HL-60 (cell line): ENCODE measurements around the gene ERBB4.

Experiments used
- CTCF ChIP-seq: IDR thresholded peaks from one replicate; pipeline ENCODE4 v1.5.1; 2011; ENCODE audit warnings: low read length, control low read depth, inconsistent platforms; ENCODE audit not compliant: insufficient read depth
- GABPA ChIP-seq: IDR thresholded peaks from 2 replicates; pipeline ENCODE4 v1.6.1; 2012; ENCODE audit warnings: low read depth
- POLR2AphosphoS5 ChIP-seq: IDR thresholded peaks from 2 replicates; pipeline ENCODE4 v1.6.1; 2012; ENCODE audit warnings: low read depth
- TF ChIP-seq, protein P1 (sequence below): IDR thresholded peaks from 2 replicates; pipeline ENCODE4 v1.6.1; 2012; ENCODE audit warnings: low read depth; ENCODE audit not compliant: insufficient replicate concordance

DNA sequence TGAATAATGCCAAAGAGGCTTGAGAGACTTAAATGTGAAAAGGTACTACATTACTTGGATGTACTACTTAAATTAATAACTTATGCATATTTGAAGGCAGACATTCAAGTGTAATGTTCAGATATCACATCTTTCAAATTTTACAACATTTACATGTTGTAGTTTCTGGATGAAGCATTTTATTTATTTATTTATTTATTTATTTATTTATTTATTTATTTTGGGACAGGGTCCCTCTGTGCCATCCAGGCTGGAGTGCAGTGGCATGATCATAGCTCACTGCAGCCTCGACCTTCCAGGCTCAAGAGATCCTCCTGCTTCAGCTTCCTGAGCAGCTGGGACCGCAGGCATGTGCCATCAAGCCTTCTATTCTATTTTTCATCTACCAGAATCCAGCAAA is 596.4 kb downstream of the ERBB4 start:
- TF ChIP-seq CTCF (no peak), POLR2AphosphoS5 (no peak), GABPA (no peak)
- TF ChIP-seq, protein P1, sequence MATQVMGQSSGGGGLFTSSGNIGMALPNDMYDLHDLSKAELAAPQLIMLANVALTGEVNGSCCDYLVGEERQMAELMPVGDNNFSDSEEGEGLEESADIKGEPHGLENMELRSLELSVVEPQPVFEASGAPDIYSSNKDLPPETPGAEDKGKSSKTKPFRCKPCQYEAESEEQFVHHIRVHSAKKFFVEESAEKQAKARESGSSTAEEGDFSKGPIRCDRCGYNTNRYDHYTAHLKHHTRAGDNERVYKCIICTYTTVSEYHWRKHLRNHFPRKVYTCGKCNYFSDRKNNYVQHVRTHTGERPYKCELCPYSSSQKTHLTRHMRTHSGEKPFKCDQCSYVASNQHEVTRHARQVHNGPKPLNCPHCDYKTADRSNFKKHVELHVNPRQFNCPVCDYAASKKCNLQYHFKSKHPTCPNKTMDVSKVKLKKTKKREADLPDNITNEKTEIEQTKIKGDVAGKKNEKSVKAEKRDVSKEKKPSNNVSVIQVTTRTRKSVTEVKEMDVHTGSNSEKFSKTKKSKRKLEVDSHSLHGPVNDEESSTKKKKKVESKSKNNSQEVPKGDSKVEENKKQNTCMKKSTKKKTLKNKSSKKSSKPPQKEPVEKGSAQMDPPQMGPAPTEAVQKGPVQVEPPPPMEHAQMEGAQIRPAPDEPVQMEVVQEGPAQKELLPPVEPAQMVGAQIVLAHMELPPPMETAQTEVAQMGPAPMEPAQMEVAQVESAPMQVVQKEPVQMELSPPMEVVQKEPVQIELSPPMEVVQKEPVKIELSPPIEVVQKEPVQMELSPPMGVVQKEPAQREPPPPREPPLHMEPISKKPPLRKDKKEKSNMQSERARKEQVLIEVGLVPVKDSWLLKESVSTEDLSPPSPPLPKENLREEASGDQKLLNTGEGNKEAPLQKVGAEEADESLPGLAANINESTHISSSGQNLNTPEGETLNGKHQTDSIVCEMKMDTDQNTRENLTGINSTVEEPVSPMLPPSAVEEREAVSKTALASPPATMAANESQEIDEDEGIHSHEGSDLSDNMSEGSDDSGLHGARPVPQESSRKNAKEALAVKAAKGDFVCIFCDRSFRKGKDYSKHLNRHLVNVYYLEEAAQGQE = no peak
